MM.1S (cell line): ENCODE measurements around the gene SKIC2.

ENCODE experiments used
- DNase-seq: peaks from one replicate; pipeline ENCODE4 v3.0.0-alpha.2; 2015
- H2AFZ ChIP-seq: fragments of 300-600 bp; sonication (generic); 2 replicates; pipeline ENCODE4 v1.6.0; 2016; ENCODE audit warnings: antibody characterized with exemption, low read length
- H3F3A ChIP-seq: fragments of 300-600 bp; sonication (generic); 2 replicates; pipeline ENCODE4 v1.6.1; 2016; ENCODE audit warnings: mild to moderate bottlenecking, antibody characterized with exemption, low read length, moderate library complexity, mixed read lengths; ENCODE audit not compliant: insufficient read depth
- H3K27ac ChIP-seq: fragments of 300-600 bp; sonication (generic); 2 replicates; pipeline ENCODE4 v1.5.1; 2016; ENCODE audit warnings: mild to moderate bottlenecking, low read length
- H3K27me3 ChIP-seq: fragments of 300-600 bp; sonication (generic); replicated peaks from 2 replicates; pipeline ENCODE4 v1.6.0; 2016; ENCODE audit warnings: low read length; ENCODE audit not compliant: insufficient read depth
- H3K36me3 ChIP-seq: fragments of 300-600 bp; sonication (generic); replicated peaks from 2 replicates; pipeline ENCODE4 v1.6.1; 2016; ENCODE audit warnings: mild to moderate bottlenecking, low read length, mixed read lengths; ENCODE audit not compliant: insufficient read depth
- H3K4me1 ChIP-seq: fragments of 300-600 bp; sonication (generic); 2 replicates; pipeline ENCODE4 v1.6.1; 2016; ENCODE audit warnings: low read length, mixed read lengths
- H3K4me2 ChIP-seq: fragments of 300-600 bp; sonication (generic); 2 replicates; pipeline ENCODE4 v1.6.0; 2016; ENCODE audit warnings: low read depth, low read length
- H3K4me3 ChIP-seq: fragments of 300-600 bp; sonication (generic); 2 replicates; pipeline ENCODE4 v1.5.1; 2016; ENCODE audit warnings: low read length, mixed read lengths
- H3K79me2 ChIP-seq: fragments of 300-600 bp; sonication (generic); 2 replicates; pipeline ENCODE4 v1.6.1; 2016; ENCODE audit warnings: mixed run types, low read length, mixed read lengths
- H3K9ac ChIP-seq: fragments of 300-600 bp; sonication (generic); 2 replicates; pipeline ENCODE4 v1.6.1; 2016; ENCODE audit warnings: low read length, mixed read lengths
- H3K9me2 ChIP-seq: fragments of 300-600 bp; sonication (generic); replicated peaks from 2 replicates; pipeline ENCODE4 v1.6.1; 2016; ENCODE audit warnings: mild to moderate bottlenecking, low read length, mixed read lengths; ENCODE audit not compliant: insufficient read depth
- H3K9me3 ChIP-seq: fragments of 300-600 bp; sonication (generic); replicated peaks from 2 replicates; pipeline ENCODE4 v1.6.1; 2016; ENCODE audit warnings: mild to moderate bottlenecking, low read length, mixed read lengths; ENCODE audit not compliant: insufficient read depth
- H4K20me1 ChIP-seq: fragments of 300-600 bp; sonication (generic); 2 replicates; pipeline ENCODE4 v1.6.1; 2016; ENCODE audit warnings: mild to moderate bottlenecking, low read length, moderate library complexity, mixed read lengths; ENCODE audit not compliant: insufficient read depth
- EZH2 ChIP-seq: fragments of 300-600 bp; sonication (generic); optimal IDR thresholded peaks from 2 replicates; pipeline ENCODE3; 2017; ENCODE audit warnings: low read depth, mild to moderate bottlenecking, antibody characterized with exemption, low read length, mixed read lengths
- EZH2phosphoT487 ChIP-seq: fragments of 300-600 bp; sonication (generic); IDR thresholded peaks from 2 replicates; pipeline ENCODE4 v1.6.1; 2018; ENCODE audit warnings: antibody characterized with exemption, low read length
- TF ChIP-seq, protein P1 (sequence below): fragments of 300-600 bp; sonication (generic); IDR thresholded peaks from 2 replicates; pipeline ENCODE4 v1.5.1; 2016; ENCODE audit warnings: antibody characterized with exemption, low read length, mixed read lengths

The SKIC2 gene

DNA sequence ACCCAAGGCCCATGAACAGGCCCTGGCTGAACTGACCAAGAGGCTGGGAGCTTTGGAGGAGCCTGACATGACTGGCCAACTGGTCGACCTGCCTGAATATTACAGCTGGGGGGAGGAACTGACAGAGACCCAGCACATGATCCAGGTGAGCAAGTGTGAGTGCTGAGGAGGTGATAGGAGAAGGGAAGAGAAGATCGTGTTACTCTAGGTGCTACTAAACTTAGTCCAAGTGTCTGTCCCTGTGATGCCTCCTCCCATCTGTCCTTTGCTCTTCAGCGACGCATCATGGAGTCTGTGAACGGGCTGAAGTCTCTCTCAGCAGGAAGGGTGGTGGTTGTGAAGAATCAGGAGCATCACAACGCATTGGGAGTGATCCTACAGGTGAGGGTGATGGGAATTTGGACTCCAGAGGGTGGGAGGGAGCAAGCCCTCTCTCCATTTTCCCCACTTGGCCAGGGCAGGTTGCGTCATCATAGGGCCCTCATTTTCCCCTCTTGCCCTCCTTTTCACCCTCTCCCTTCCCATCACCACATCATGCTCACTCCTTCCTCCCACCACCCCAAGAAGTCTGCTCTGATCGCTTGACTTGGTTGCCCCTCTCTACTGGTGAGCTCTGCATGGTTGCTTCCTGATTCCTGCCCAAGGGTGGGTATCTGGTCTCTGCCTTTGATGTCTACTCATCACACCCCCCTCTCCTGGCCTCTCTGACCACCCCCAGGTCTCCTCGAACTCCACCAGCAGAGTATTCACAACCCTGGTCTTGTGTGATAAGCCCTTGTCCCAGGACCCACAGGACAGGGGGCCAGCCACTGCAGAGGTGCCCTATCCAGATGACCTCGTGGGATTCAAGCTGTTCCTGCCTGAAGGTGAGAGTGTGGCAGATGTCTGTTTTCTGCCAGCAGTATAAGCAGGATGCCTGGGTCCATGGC, 8.3 kb downstream of the SKIC2 start:
- Histone ChIP-seq H3K36me3 (no peaks in the 10 kb centered on the region), H3F3A (peaks cover 8% of the 10 kb centered on the region), H3K27ac (no peak overlapping the region), H3K9me3 (no peaks in the 10 kb centered on the region), H3K4me3 (no peak overlapping the region), H3K4me2 (no peak overlapping the region), H4K20me1 (no peaks in the 10 kb centered on the region), H3K9me2 (no peaks in the 10 kb centered on the region), H2AFZ (no peak overlapping the region), H3K9ac (no peak overlapping the region), H3K4me1 (peaks cover 6% of the 10 kb centered on the region; the same call in 1 of the 2 replicates), H3K79me2 (peaks cover 15% of the 10 kb centered on the region), H3K27me3 (no peaks in the 10 kb centered on the region)
- TF ChIP-seq EZH2phosphoT487 (no peak), EZH2 (no peak)
- TF ChIP-seq, protein P1, sequence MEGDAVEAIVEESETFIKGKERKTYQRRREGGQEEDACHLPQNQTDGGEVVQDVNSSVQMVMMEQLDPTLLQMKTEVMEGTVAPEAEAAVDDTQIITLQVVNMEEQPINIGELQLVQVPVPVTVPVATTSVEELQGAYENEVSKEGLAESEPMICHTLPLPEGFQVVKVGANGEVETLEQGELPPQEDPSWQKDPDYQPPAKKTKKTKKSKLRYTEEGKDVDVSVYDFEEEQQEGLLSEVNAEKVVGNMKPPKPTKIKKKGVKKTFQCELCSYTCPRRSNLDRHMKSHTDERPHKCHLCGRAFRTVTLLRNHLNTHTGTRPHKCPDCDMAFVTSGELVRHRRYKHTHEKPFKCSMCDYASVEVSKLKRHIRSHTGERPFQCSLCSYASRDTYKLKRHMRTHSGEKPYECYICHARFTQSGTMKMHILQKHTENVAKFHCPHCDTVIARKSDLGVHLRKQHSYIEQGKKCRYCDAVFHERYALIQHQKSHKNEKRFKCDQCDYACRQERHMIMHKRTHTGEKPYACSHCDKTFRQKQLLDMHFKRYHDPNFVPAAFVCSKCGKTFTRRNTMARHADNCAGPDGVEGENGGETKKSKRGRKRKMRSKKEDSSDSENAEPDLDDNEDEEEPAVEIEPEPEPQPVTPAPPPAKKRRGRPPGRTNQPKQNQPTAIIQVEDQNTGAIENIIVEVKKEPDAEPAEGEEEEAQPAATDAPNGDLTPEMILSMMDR: no peak
- DNase-seq: no peak

DNA sequence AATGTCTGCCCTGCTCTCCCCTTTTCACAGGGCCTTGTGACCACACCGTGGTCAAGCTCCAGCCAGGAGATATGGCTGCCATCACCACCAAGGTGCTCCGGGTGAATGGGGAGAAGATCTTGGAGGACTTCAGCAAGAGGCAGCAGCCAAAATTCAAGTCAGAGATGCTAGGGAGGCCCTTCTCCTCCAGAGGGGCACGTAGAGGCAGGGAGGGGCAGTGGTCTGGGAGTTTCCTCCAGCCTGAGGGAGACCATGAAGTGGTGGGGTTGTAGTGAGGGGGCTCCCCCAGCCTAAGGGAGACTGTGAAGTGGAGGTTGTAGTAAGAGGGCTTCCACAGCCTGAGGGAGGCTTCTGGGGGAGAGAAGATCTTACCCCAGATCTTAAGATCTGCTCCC, 8.9 kb downstream of the SKIC2 start:
- Histone ChIP-seq H3K27me3 (no peaks in the 10 kb centered on the region), H3K27ac (no peak overlapping the region), H3K9me2 (no peaks in the 10 kb centered on the region), H3K9me3 (no peaks in the 10 kb centered on the region), H3K9ac (no peak overlapping the region), H2AFZ (no peak overlapping the region), H4K20me1 (no peaks in the 10 kb centered on the region), H3K4me3 (no peak overlapping the region), H3K4me2 (no peak overlapping the region), H3F3A (peaks cover 11% of the 10 kb centered on the region), H3K36me3 (no peaks in the 10 kb centered on the region), H3K4me1 (peaks cover 6% of the 10 kb centered on the region; the same call in 1 of the 2 replicates), H3K79me2 (peaks cover 19% of the 10 kb centered on the region)
- TF ChIP-seq EZH2: no peak
- no peak for DNase-seq

DNA sequence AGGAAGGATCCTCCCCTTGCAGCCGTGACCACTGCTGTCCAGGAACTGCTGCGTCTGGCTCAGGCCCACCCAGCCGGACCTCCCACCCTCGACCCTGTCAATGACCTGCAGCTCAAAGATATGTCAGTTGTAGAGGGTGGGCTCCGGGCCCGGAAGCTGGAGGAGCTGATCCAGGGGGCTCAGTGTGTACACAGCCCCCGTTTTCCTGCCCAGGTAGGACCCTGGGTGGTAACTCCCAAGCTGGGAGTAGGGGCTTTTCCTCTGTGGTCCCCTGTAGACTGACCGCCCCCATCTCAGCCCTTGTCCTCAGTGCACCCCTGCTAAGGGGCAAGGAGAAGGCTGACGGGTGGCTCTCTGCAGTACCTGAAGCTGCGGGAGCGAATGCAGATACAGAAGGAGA, 9.4 kb downstream of the SKIC2 start:
- Histone ChIP-seq H2AFZ (no peak overlapping the region), H3K4me2 (no peak overlapping the region), H4K20me1 (no peaks in the 10 kb centered on the region), H3K79me2 (peaks cover 23% of the 10 kb centered on the region), H3K4me1 (peaks cover 6% of the 10 kb centered on the region; the same call in 1 of the 2 replicates), H3F3A (peaks cover 11% of the 10 kb centered on the region), H3K27ac (no peak overlapping the region), H3K9me2 (no peaks in the 10 kb centered on the region), H3K36me3 (no peaks in the 10 kb centered on the region), H3K9me3 (no peaks in the 10 kb centered on the region), H3K9ac (no peak overlapping the region), H3K4me3 (no peak overlapping the region), H3K27me3 (no peaks in the 10 kb centered on the region)
- TF ChIP-seq, protein P1: no peak
- TF ChIP-seq EZH2phosphoT487 (no peak), EZH2 (no peak)
- DNase-seq: no peak
